HG03196 (cell line): Measurements from ENCODE around the gene ARPC1B.

Experiments used
- ATAC-seq: cut with Tn5 transposase; IDR thresholded peaks from one replicate; pipeline ENCODE4 v1.9.1; 2021; ENCODE audit not compliant: unreplicated experiment

Gene ARPC1B

DNA sequence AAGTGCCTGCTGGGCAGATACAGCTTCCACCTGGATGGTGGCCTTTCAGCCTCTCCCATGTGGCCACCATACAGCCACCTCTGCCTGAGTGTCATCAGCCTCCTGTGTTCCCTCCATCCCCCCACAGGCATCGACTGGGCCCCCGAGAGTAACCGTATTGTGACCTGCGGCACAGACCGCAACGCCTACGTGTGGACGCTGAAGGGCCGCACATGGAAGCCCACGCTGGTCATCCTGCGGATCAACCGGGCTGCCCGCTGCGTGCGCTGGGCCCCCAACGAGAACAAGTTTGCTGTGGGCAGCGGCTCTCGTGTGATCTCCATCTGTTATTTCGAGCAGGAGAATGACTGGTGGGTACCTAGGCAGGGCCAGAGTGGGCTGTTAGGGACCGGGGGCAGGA, 13.4 kb downstream of the ARPC1B start:
- no peak for ATAC-seq

DNA sequence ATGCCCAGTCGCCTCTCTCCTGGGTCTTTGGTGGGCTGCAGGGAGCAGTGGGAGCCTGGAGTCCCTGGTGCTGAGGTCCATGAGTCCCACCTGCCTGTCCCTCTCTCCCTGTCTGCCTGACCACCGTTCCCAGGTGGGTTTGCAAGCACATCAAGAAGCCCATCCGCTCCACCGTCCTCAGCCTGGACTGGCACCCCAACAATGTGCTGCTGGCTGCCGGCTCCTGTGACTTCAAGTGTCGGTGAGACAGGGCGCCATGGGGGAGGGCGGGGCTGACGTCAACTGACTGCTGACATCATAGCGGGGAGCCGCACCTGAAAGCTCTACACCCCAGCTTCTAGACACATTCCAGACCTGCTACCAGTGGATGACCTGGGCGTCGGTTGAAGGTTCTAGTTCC, 15.2 kb downstream of the ARPC1B start:
- no peak for ATAC-seq

DNA sequence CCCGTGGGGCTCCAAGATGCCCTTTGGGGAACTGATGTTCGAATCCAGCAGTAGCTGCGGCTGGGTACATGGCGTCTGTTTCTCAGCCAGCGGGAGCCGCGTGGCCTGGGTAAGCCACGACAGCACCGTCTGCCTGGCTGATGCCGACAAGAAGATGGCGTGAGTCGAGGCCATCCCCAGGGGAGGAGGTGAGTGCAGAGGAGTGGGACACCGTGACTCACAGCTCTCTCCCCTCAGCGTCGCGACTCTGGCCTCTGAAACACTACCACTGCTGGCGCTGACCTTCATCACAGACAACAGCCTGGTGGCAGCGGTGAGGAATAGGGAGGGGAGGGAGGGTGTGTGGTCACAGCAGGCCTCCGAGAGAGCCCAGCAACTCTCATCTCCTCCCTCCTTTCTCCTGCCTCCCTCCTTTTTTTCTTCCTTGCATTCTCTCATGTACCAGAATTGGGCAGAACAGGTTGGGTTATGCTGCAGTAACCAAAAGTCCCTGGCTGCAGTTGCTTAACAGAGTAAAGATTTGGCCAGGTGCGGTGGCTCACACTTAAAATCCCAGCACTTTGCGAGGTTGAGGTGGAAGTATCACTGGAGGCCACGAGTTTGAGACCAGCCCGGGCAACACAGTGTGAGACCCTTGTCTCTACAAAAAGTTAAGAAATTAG, 16.5 kb downstream of the ARPC1B start:
- ATAC-seq, result no peak

DNA sequence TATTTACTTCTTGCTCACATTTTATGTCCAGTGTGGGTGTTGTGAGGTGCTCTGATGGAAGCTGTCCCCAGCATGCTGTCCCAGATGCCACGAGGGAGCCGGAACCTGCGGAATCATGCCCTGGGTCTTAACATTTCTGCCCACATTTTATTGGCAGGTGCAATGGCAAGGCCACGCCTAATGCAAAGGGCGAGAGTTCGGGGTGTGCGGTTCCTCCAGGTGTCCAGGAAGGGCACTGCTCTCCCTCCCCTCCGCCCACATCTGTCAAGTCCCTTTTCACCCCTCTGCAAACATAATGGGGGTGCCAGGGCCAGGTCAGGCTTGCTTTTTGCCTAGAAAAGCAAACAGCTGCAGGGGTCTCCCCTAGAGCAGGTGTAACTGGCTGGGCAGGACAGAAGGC, 17.5 kb downstream of the ARPC1B start:
- ATAC-seq, result no peak

DNA sequence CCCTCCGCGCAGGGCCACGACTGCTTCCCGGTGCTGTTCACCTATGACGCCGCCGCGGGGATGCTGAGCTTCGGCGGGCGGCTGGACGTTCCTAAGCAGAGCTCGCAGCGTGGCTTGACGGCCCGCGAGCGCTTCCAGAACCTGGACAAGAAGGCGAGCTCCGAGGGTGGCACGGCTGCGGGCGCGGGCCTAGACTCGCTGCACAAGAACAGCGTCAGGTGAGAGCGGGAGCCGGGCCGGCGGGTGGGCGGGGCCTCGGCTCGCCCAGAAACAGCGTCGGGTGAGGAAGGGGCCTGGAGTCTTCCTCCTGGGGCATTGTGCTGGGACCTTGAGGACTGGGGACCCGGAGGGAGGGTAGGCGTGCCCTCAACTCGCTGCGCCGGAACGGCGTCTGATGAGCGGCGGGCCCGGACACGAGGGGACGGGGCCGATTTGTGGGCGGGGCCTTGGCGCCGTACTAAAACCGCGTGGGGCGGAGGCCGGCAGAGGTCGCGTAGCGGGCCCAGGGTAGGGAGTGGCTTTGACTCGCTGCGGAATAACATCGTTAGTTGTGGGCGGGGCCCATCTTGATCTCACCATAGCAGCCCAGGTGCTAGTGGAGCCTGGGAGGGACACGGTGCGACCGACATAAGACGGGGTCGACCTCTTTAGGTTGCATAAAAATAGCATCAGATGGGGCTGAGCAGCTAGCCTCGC, 18.3 kb downstream of the ARPC1B start:
- no peak for ATAC-seq

DNA sequence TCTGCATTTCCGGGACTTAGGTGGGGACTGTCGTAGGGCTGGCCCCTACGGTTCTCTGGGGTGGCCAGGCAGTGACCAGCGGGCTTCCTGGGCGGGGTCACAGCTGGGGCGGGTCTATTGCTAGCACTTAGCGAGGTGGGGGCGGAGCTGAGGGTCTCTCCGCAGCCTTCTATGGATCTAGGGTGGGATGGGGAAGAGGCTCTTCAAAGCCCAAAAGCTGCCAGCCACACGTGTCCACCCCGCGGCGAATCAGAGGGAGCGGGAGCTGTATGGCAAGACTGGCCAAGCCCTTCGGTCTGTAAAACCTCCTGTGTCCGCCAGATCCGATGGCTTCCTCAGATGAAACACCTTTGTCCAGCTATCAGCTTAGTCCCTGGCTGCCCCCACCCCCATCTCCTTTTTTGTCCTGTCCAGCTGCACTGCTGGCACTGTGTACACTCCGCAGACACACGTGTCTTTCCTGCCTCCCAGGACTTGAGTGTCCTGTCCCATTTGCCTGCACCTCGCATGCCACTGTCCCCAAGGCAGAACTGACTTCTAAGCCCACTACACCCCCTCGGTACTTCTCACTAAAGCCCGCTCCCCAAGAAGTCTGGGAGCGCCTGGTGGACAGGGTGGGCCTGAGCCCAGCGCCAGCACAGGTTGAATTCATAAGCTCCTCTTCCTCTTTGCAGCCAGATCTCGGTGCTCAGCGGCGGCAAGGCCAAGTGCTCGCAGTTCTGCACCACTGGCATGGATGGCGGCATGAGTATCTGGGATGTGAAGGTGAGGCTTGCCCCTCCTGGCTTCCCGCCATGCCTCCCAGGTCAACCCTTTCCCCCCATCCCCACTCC, 19.0 kb downstream of the ARPC1B start:
- no peak for ATAC-seq

DNA sequence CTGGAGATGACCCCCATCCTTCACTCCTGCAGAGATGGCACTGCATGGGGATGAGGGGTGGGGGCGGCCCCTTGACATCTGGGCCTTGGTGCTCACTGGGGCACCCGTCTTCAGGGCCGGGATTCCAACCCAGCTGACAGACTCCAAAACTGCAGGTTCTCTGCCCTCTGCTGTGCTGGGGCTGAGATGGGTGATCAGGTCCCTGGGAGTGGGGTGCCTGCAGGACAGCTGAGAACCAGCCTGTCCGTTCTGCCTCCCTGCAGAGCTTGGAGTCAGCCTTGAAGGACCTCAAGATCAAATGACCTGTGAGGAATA, 19.6 kb downstream of the ARPC1B start:
- ATAC-seq, result no peak

DNA sequence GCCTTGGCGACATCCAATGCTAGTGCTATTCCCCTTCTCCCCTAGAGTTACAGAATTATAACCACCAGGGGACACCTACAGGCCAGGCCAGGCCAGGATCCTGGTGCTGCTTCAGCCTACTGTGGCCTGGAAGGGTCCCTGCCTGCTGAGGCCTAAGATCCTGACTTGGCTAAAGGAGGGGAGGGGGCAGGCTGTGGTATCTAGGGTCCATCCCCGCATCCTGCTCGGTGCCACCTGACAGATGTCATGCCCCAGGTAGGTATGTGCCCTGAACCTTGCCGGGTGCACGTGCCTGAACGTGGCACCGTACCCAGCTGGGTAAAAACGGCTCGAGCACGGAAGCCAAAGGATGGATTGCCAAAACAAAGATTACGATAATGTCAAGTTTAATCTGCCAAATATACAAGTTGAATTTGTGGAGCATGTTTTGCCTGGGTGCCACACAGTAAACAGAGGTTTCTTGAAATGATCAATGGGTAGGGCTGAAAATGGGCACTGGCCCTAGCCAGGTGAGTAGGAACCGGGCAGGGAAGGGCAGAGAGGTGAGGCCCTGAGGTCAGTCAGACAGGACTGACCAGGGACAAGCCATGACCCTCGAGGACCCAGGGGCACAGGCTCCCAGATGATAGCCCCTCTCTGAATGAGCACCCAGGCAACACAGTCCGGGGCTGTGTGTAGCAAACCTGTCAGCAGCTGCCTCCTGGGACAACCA, 21.2 kb downstream of the ARPC1B start:
- no peak for ATAC-seq

DNA sequence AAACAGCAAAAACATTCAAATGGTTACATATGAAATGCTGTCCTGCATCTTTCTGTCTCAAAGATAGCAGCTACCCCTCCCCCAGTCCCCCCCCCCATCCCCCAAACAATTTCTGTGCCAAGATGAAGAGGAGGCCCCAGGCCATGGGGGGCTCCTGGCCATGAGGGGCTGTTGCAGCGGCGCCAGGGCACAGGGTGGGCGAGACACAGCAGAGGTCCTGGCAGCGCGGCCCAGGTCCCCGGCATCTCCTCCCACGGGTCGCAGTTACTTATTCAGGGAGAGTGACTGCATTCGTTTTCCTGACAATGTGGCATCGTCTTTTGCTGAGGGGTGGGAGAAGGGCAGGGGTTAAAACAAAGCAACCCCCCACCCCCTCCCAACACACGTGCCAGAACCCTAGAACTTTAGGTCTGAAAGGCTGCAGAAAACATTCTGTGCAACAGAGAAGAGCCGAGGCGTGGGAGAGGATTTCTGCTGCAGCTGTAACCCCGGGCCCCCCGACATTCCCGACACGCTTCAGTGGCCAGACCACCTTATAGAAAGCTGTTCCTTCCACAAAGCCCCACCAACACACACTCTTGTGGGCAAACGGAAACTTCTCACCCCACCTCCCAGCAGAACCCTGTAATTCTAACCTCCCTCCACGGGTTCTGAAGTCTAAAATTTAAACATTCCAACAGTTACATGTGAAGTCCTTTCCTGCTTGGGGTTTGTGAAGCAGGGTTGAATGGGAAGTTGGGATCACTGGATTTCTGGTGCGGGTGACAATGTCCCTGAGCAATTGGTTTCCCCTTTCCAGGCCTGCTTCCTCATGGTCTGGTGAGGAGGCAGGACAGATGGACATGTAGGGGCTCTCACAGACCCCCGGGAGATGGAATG, 22.1 kb downstream of the ARPC1B start:
- no peak for ATAC-seq

DNA sequence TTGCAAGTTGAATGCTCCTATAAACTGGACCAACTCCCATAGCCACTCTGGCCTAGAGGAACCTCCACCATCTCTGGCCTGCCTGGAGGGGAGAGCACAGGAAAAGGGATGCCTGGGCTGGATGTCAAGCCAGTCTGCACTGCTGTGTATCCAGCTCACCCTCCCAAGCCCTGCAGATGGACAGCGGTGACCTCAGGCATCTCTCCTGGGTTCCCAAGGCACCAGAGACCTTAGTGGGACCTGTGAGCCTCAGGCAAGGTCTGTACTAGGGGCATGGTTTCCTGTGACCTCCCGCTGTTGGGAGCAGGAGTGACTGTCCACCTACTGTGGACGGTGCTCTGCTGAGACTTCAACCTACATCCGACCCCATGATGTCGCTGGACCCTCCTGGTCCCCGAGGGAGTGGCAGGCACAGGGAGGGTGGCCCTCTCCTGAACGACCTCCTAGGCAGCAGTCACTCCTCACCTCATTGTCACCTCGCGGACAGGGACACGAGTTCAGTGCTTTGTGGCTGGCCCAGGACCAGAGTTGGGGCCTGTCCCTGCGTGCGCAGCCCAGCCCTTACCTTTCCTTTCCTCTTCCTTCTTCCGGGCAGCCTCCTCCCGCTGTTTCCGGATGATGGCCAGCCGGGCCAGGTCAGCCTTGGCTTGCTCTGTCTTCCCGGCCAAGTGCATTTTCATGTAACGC, 22.9 kb downstream of the ARPC1B start:
- ATAC-seq, result no peak

DNA sequence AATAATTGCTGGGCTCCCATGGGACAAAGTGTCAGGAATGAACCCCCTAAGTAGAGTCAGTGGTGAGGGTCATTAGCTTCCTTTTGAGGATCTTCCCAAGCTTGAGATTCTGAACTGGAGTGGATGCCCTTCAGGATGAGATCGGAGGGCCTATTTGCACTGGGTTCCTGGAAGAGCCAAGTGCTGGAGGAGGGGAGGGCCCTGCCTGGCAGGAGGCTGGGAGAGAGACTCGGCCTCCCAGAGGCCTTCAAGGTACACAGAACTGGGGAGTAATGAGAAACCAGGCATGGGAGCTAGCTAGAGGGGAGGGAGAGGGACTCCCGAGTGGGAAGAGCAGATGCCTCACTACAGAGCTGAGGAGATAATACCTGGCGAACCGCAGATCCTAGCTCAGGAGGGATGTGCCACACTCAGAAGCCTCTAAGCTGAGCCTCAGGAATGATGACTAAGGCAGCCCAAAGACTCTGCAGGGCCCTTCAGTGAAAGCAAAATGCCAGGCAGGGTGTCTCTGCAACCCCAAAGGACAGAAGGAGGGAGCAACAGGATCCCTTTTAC, 24.4 kb downstream of the ARPC1B start:
- ATAC-seq, result no peak

DNA sequence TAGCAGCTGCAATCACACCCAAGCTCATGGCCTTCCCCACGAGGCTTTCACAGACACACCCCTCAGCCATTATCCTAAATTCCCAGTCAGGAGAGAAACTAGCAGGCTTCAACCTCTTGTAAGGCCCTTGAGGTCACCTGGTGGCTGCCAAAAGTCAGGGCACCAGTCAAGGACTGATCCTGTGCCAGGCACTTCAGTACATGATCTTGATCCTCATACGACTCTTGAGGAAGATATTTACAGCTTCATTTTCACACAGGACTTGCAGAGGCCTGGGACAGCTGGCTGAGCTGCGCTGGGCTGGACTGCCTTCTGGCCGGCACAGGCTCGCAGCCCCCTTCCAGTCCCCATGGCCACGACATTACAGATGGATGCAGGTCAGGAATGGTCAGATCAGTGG, 25.1 kb downstream of the ARPC1B start:
- no peak for ATAC-seq

DNA sequence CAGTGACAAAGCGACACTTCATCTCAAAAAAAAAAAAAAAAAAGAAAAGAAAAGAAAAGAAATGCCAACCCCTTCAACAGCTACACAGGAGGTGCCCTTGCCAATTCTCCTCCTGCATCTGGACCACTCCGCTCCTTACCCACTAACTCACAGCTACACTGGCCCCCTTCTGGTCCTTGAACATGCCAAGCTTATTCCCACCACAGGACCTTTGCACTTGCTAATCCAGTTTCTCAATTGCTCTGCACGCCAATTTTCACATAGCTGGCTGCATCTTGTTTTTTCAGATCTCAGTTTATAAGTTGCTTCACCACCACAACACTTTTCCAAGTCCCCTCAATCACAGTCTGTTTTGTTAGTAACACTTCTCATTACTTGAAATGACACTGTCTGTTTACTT, 28.3 kb downstream of the ARPC1B start:
- ATAC-seq, result no peak

DNA sequence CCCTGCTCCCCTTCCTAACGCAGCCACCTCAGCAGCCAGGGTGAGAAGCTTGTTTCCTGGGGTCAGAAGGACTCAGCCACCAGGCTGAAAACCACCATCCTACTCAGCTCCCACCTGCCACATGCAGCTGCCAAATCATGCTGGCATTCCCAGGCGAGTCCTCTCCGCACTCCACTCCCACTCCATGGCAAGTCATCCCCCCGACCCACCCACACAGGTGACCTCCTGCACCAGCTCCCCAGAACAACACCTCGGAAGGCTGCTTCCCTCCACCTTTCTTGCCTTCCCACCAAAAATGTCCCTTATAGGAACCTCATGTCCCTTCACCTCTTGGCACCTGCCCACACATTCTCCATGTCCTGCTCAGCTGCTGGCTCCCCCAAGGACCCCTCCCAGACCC, 29.2 kb downstream of the ARPC1B start:
- ATAC-seq, result no peak

DNA sequence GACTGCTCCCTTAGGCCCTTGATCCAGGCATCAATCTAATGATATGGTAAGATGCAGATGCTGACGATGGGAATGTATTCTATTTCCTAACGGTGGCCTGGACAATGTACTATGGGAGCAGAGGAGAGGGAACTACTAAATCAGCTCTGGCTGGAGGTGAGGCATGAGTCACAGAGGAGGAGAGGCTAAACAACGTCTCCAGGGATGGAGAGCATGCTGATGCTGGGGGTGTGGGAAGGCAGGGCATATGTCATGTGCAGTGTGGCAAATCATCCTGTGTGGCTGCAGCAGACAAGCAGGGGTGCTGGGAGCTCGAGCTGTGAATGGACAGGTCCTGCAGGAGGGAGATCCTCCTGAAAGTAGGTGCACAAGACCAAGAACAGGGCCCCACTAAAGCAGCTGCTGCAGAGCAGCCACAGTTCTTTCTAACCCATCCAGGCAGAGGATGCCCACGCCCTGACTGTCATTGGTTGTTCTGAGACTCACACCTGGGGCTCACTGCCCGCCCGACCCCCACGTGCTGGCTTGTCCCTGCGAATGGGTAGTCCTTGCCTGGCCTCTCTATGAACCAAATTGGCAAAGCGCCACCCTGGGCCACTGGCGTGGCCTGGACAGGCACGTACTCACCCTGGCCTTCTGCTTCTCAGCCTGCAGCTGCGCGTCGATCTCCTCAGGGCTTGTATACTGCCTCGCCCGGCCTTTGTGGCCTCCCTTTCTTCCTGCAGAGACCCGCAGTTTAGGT, 29.9 kb downstream of the ARPC1B start:
- no peak for ATAC-seq

DNA sequence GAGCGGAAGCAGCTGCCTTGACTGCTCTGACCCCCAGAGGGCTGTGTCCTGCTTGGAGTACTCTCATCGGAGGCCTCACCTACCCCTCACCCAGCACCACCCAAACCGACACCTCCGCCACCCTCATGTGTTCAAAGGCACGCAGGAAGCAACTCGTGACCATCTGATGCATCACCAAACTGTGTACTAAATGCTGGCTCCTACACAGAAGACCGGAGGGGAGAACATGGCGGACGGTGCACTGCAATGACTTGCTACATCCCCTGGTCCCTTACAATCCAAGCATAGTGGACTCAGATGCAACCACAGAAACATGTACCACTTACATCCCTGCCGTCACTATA, 30.4 kb downstream of the ARPC1B start:
- ATAC-seq, result no peak

DNA sequence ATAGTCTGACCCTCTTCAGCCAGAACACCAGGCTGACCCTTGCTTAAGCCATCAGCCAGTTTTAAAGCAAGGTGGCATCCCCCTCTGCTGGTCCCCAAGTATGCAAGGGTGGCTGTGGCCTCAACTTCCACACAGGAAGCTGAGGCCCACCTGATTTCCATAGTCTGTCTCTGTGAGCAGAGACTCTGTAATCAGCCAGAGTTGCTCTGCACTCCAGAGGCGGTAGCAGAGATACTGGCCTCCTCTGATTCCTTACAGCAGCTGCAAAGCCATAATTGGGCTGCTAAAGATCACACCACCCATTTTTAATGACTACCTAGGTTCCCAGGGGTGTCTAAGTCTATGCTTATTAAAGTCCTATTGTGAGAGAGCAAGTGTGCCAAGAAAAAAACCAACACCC, 32.0 kb downstream of the ARPC1B start:
- ATAC-seq, result no peak

DNA sequence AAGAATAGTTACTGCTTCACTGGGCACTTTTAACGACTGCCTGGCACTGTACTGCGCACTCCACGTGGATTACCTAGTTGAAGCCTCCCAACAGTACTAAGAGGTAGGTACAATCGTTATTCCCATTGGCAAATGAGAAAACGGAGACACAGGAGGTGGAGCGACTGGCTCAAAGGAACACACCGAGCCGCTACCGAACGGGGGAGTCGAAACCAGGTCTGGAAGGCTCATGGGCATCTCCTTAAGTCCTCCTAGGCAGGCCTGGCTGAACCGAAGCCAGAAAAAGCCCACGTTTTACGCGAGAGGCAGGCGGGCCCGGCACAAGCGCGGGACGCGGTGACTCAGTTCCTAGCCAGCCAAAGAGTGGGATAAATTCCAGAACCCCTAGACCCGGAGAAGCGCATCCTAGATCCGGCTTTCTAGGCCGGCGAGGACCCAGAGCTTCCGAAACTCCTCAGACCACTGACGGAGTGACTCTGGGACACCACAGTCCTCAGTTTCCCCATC, 33.4 kb downstream of the ARPC1B start:
- no peak for ATAC-seq
